Activated T-cell treated with anti-CD3 and anti-CD28 coated beads, Interleukin-2, amount 50 U/mL, for 48 hours (primary cell): Measurements from ENCODE around the gene NUP98.
"Not testable (repeated sequence)": the region's sequence is repeated elsewhere in the genome, so short reads cannot be mapped to it uniquely, and the experiment has no call there.

ENCODE experiments used
- DNase-seq, 2 experiments: peaks; one replicate each; pipeline ENCODE4 v3.0.0-alpha.2; 2020

Gene NUP98

DNA sequence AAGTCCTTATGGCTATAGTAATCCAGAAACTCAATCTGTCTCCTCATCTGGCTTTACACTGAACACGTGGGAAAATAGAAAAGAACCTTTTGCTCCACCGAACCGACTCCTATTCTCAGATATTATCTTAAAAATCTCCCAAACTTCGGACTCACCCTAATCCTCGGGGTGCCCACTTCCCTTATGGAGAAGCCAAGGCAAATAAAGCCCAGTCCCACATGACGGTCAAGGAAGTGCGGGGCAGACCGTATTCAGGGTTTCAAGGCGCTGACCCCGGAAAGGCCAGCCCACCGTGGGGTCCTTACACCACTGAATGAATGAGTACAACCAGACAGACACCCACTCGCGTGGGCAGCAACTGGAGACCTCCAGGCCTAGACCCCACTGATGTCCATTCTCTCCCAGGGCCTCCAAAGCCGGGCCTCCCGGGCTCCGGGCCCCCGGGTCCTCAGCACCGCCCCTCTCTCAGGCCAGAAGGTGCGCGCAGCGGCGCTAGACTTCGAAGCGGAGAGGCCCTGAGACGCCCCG, 489 bp downstream of the NUP98 start:
- DNase-seq, result no peak

DNA sequence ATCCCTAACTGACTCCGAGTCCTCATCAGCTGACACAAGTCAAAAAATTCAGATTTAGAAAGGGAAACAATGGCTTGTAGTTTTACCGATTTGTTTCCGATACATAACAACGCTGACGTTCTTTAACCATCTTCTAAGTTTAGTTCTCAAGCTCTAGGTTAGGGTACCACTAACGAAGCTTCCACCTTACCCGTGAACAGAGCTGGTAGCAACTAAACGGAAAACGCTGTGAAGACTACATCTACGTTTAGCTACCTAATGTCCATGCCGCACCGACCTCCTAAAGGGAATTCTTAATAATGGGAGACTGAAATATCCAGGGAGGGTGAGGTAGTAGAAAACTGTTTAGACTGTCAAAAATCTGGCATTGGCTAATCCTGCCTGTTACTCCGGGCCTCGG, 1.0 kb downstream of the NUP98 start:
- DNase-seq, result no peak

DNA sequence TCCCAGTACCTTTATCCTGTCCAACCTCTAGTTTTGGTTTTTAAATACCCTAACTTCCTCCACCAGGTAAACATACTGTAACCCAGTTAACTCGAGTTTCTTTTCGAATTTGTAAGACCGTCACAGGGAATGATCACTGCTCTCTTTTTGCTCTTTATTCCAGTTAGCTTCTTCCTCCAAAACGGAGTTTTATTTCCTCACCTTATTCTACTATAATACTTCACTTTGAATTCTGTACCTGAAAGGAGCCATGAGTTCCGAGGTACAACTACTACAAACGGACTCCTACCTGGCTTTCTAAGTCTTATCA, 1.4 kb downstream of the NUP98 start:
- no peak for DNase-seq

DNA sequence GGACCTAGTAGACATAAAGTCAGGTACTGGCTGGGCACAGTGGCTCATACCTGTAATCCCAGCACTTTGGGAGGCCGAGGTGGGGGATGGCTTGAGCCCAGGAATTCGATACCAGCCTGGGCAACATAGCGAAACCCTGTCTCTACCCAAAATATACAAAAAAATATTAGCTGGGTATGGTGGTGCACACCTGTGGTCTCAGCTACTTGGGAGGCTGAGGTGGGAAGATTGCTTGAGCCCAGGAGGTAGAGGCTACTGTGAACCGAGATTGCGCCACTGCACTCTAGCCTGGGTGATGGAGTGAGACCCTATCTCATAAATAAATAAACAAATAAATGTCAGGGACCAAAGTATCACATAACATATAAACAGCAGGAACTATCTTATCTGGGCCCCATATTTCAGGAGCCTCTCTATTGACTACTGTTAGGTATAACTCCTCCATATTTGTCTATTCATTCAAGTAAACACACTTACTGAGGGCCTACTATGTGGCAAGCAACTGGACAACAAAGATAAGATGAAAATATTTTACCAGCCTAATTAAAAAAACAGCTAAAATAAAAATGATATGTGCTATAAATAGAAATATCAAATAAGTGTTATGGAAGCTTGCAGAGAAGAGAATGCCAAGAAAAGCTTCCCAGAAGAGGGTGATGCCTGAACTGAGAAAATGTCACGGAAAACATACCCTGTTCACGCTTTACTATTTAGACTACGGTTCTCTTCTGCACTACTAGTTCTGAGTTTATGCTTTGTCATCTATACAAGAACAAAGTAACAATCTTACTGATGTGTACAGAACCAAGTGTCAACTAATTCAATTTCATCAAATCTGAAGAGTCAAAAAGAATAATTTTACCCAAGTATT, 2.0 kb downstream of the NUP98 start:
- no peak for DNase-seq

DNA sequence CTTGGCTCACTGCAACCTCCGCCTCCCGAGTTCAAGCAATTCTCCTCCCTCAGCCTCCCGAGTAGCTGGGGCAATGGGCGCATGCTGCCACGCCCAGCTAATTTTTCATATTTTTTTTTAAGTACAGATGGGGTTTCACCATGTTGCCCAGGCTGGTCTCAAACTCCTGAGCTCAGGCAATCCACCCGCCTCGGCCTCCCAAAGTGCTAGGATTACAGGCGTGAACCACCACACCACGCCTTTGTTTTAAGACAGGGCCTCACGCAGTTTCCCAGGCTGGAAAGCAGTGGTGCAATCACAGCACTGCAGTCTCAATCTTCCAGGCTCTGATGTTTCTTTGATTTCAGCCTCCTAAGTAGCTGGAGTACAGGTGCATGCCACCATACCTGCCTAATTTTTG, 3.0 kb downstream of the NUP98 start:
- not testable (repeated sequence) for DNase-seq

DNA sequence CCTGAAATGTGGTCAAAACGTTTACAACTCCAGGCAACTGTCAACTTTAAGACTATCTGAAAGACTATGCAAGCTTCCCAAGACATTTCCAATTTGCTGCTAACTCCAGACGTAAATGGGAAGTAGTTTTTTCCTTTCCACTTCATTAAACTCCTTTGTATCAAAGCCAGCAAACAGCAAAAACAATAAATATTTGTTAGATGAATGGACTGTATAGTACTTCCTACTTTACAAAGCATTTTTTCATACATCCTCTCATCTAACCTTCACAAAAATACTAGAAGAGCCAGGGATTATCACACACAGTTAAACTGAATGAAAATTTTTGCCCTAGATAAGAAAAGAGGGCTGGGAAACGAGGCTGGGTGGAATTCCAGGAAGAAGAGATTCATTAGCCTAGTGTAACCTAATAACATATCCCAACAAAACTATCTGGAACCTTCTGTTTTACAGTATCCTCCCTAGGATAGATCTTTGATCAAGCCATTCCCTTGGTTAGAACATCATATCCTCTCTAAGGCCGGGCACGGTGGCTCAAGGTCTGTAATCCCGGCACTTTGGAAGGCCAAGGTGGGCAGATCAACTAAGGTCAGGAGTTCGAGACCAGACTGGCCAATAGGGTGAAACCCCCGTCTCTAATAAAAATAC, 10.4 kb downstream of the NUP98 start:
- no peak for DNase-seq

DNA sequence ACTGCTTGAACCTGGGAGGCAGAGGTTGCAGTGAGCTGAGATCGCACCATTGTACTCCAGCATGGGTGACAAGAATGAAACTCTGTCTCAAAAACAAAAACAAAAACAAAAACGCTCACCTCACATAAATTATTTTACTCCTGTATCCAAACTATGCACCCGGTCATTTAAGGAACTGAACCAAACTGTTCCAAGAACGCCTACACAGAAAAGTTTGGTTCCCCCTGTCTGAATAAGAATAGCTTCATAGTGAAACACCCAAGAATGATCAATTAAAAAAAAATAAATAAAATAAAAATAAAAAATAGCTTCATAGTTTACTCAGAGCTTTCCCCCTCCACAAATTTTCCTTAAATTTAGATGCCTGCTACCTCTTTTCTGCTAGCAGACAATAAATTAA, 13.7 kb downstream of the NUP98 start:
- DNase-seq, result no peak

DNA sequence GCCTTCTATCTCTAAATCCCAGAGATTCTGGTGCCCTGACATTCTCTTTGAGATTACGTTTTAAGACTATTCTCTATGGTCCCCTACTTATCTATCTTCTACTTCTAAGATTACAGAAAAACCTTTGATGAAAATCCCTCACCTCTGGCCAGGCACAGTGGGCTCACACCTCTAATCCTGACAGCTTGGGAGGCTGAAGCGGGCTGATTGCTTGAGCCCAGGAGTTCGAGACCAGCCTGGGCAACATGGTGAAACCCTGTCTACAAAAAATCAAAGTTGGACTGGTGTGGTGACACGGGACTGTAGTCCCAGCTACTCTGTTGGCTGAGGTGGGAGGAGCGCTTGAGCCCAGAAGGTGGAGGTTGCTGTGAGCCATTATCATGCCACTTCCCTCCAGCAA, 14.4 kb downstream of the NUP98 start:
- no peak for DNase-seq

DNA sequence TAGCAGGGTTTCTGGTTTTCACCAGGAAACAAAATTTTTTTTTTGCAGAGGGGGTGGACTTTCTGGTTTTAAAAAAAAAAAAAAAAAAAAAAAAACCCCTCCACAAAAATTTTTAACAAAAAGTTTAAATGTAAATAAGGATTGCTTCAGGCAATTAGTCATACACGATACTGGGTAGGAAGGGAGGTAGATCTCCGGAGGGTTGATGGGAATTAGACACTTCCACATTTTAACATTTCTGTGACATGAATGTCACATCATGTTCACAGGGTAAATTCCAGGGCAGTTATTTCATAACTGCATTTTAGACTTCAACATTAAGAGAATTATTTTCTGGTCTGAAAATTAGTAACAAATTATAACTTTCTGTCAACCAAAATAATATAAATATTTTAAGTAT, 15.9 kb downstream of the NUP98 start:
- no peak for DNase-seq

DNA sequence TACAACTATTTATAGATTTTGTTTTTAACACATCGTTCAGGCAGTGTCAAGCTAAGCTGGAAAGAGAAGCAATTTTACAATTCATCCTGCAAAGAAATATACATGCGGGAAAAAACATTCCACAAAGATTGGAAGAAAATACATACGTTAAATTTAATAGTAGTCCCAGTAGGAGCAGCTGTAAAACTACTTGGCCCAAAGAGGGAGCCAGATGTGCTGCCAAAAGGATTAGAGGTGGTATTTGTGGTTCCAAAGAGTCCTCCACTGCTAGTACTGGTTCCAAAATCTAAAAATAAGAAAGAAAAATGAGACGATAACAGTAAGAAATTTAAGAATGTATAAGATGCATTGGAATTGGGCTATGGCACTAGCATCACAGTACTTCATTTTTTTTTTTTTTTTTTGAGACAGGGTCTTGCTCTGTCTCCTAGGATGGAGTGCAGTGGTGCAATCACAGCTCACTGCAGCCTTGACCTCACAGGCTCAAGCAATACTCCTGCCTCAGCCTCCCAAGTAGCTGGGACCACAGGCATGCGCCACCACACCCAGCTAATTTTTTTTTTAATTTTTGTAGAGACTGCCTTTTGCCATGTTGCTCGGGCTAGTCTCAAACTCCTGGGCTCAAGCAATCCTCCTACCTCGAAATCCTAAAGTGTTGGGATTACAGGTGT, 21.5 kb downstream of the NUP98 start:
- DNase-seq, result no peak

DNA sequence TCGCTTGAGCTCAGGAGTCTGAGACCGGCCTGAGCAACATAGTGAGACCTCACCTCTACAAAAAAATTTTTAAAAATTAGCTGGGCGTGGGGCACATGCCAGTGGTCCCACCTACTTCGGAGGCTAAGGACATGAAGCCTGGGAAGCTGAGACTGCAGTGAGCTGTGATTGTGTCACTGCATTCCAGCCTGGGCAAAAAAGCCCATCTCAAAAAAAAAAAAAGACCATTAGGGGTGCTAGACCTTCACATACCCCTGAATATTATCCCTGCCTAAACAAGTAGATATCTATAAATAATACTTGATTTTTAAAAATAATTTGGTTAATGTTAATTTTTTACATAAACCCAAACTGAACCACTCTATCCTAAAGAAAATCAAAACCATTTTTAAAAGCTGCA, 24.2 kb downstream of the NUP98 start:
- DNase-seq, result no peak

DNA sequence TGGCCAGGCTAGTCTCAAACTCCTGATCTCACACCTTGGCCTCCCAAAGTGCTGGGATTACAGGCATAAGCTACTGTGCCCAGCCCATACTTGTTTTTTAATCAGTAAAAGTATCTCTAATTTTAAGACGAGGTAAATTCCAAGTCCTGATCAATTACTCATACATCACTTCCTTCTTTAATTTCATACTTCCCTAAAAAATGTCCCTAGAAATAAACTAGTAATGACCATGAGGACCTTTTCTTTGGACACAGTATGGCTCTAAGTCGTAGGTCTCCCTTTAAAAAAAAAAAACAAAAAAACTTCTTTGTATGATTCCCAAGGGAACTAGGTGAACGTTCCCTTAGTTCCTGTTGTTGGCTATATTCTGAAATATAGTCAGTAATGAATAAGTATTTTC, 29.8 kb downstream of the NUP98 start:
- no peak for DNase-seq

DNA sequence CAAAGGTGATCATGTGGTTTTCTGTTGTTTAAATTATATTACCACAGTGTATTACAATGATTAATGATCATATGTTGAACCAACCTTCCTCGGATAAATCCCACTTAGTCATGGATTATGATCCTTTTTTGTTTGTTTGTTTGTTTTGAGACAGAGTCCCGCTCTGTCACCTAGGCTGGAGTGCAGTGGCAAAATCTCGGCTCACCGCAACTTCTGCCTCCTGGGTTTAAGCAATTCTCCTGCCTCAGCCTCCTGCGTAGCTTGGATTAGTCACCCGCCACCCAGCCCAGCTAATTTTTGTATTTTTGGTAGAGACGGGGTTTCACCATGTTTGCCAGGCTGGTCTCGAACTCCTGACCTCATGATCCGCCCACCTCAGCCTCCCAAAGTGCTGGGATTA, 30.5 kb downstream of the NUP98 start:
- DNase-seq, result not testable (repeated sequence)

DNA sequence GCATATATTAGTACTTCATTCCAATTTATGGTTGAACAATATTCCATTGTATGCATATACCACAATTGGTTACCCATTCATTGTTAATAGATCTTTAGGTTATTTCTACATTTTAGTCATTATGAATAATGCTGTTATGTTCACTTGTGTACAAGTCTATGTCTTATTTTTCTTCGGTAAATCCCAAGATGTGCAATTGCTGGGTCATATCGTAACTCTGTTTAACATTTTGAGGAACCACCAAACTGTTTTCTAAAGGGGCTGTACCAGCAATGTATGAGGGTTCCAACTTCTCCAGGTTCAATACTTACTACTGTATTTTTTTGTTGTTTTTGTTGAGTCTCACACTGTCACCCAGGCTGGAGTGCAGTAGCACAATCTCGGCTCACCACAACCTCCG, 33.1 kb downstream of the NUP98 start:
- no peak for DNase-seq

DNA sequence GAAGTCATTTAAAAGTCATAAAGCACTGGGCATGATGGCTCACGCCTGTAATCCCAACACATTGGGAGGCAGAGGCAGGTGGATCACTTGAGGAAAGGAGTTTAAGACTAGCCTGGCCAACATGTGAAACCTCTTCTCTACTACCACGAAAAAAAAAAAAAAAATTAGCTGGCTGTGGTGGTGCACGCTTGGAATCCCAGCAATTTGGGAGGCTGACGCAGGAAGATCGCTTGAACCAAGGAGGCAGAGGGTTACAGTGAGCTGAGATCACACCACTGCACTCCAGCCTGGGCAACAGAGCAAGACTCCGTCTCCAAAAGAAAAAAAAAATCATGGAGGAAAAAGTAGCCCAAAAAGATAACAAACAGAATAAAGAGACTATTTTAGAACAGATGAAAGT, 42.2 kb downstream of the NUP98 start:
- DNase-seq, result no peak

DNA sequence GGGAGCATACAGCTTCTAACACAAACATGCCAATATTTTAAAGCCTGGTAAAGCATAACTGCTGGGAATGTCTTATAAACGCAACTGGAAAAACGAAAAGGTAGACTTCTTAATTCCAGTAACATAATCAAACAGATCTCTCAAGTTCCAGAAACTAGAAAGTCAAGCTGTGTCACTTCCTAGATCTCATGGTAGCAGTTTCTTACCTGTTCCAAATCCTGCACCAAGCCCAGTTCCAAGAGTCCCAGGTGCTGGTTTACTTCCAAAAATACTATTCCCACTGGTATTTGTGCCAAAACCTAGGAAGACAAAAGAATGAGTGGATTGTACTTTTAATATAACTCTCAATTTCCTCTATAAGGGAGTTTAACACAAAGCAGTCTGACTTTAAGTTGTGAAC, 44.2 kb downstream of the NUP98 start:
- no peak for DNase-seq

DNA sequence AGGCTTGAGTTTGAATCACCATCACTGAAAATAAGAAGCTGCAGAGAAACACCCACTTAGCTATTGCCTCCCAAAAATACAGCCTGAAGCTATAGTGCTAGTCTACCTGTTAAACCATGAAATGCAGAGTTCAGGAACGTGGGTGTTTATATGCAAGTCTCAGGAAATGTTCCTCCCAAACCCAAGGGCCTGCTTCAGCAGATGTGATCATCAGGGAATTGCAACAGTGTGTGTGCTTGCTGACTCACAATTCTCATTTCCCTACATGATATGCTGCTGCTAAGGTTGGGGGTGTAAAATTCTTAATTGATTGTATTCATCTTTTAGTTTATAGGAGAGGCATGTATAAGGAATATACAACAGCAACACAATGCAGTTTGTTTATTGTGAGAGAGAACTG, 49.6 kb downstream of the NUP98 start:
- no peak for DNase-seq

DNA sequence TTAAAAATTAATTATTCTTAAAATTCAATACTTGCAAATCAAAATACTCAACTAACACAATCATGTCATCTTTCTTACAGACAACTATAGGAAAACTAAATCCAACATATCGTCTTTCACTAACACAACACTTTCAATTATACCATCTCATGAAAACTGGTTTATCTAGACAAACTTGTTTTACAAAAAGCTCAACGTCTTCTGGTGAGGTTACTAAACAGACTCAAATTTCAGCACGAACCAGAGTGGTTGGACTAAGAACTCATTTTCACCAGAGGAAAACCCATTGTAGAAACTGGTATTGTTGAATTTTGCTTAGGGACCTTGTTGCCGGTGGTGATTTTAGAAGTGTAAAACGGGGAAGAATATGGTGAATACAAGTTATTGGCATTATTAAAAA, 52.2 kb downstream of the NUP98 start:
- DNase-seq, result no peak

DNA sequence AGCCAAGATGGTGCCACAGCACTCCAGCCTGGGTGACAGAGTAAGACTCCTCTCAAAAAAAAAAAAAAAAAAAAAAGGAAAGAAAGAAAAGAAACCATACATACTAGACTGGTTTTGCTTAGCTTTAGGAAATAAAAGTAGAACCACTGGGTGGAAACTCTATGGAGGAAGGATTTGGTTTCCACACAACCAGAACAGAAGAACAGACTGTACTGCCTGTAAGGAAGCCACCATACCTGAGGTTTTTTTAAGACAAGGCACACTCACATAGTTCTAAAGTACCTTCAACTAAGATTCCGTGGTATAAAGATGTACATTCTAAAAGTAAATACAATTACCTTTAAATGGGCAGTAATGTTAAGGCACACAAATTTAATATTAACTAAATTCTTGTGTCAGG, 58.6 kb downstream of the NUP98 start:
- no peak for DNase-seq

DNA sequence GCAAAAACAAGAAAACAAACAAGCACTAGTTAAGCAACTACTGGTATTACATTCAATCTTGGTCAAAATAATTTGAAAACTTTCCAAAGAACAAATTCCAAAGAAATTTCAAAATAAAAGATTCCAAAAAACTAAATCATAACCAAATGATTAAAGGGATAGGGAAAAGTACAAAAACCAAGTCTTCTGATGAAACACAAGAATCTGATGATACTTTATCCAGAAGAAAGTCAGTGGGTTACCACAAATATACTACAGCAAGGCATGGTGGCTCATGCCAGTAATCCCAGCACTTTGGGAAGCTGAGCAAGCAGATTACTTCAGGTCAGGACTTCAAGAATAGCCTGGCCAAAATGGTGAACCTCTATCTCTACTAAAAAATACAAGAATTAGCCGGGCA, 59.1 kb downstream of the NUP98 start:
- DNase-seq, result no peak

DNA sequence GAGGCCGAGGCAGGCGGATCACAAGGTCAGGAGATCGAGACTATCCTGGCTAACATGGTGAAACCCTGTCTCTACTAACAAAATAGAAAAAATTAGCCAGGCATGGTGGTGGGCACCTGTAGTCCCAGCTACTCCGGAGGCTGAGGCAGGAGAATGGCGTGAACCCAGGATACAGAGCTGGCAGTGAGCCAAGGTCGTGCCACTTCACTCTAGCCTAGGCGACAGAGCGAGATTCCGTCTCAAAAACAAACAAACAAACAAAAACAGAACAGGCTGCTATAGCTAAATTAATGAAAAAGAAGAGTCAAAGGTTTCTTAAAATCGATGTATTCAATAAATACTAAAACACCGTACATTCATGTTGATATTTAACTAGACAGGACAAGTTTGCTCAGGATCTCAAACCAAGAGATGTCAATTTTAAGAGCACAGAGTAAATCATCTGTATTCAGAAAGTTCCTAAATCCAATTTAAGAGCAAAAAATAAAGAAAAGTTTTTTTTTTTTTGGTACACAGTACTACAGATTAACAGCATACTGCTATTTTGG, 59.9 kb downstream of the NUP98 start:
- no peak for DNase-seq

DNA sequence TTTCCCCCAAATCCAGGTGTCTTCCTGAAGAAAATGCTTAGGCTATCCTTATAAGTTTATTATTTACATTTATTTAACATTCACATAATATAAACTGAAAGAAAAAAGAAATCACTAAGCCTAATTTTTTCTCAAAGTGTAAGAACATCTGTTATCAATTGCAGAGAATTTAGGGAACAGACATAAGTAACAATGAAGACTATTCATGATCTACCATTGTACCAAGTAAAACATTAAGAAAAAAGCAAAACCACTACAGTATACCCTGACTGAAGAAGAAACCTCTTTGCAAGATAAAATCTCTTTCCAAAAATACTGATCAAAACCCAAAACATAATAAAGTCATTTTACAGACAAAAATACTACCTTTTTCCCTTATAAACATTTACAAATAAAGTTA, 60.5 kb downstream of the NUP98 start:
- no peak for DNase-seq

DNA sequence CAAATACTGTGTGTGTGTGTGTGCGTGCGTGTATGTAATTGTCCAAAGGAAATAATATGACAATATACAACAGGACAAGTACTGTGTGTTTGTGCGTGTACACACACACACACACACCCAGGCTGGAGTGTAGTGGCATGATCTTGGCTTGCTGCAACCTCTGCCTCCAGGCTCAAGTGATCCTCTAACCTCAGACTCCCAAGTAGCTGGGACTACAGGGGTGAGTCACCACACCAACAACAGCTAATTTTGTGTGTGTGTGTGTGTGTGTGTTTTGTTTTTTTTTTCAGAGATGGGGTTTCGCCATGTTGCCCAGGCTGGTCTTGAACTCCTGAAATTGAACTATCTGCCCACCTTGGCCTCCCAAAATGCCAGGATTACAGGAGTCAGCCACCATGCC, 61.5 kb downstream of the NUP98 start:
- DNase-seq, result no peak
